IMR-90 (cell line): ENCODE measurements around the gene CGB1. TPM values are rescaled to one million over a fixed set of nuclear protein-coding genes. Genes with fewer than 3 reads are reported as not detected.
A peak's percentile ranks its signal among the peaks of the same experiment; 100 is the strongest.

Source experiments
- ATAC-seq: fragments of 200-7000 bp; cut with Tn5 transposase; 2 replicates; pipeline ENCODE4 v1.9.1; 2020; ENCODE audit warnings: low read depth, mild to moderate bottlenecking, moderate library complexity
- BruUV-seq: library from RNA; stranded (reverse); fragments of 400-500 nt; replicated peaks from 2 replicates; lab custom pipeline; 2021; lab: Mats Ljungman, UMichigan
- CTCF ChIA-PET: fragments of 300-600 bp; formaldehyde crosslinking; extraction: SDS; loops from one replicate; lab custom pipeline; 2021; ENCODE audit warnings: antibody characterized with exemption; lab: Yijun Ruan, JAX
- POLR2A ChIA-PET: fragments of 300-600 bp; sonication (Branson Sonifier 250); formaldehyde crosslinking; loops from one replicate; lab custom pipeline; 2022; ENCODE audit warnings: antibody characterized with exemption; ENCODE audit not compliant: unreplicated experiment; lab: Charles Lee
- DNase-seq: peaks from one replicate; pipeline ENCODE4 v3.0.0; 2013
- H2AFZ ChIP-seq: replicated peaks from 2 replicates; pipeline ENCODE3; 2013; ENCODE audit warnings: low read length, mild to moderate bottlenecking; ENCODE audit not compliant: poor library complexity
- H2AK5ac ChIP-seq: 2 replicates; pipeline ENCODE4 v1.6.1; 2013; ENCODE audit warnings: low read depth, low read length, inconsistent platforms
- H2AK9ac ChIP-seq: replicated peaks from 2 replicates; pipeline ENCODE3; 2013; ENCODE audit warnings: mild to moderate bottlenecking, low read depth, low read length, moderate library complexity; ENCODE audit not compliant: poor library complexity
- H2BK120ac ChIP-seq: 2 replicates; pipeline ENCODE4 v1.6.1; 2013; ENCODE audit warnings: low read depth, low read length, inconsistent platforms
- H2BK15ac ChIP-seq: 3 replicates; pipeline ENCODE4 v1.6.1; 2013; ENCODE audit warnings: low read depth, low read length, inconsistent platforms
- H2BK20ac ChIP-seq: 2 replicates; pipeline ENCODE4 v1.6.1; 2013; ENCODE audit warnings: low read depth, mild to moderate bottlenecking, inconsistent platforms, low read length, moderate library complexity
- H2BK5ac ChIP-seq: 2 replicates; pipeline ENCODE4 v1.6.1; 2013; ENCODE audit warnings: mild to moderate bottlenecking, low read depth, low read length, inconsistent platforms; ENCODE audit not compliant: poor library complexity, severe bottlenecking
- H3K14ac ChIP-seq: replicated peaks from 2 replicates; pipeline ENCODE4 v1.6.1; 2013; ENCODE audit warnings: low read depth, low read length, inconsistent platforms
- H3K18ac ChIP-seq: 2 replicates; pipeline ENCODE4 v1.6.1; 2013; ENCODE audit warnings: low read depth, low read length, control low read depth
- H3K23ac ChIP-seq: 2 replicates; pipeline ENCODE4 v1.6.1; 2013; ENCODE audit warnings: low read depth, low read length, inconsistent platforms
- H3K27ac ChIP-seq: 2 replicates; pipeline ENCODE4 v1.5.1; 2013; ENCODE audit warnings: mild to moderate bottlenecking, control low read depth, low read length; ENCODE audit not compliant: insufficient read depth
- H3K27me3 ChIP-seq: 2 replicates; pipeline ENCODE4 v1.6.1; 2013; ENCODE audit warnings: low read length; ENCODE audit not compliant: control insufficient read depth, insufficient read depth
- H3K36me3 ChIP-seq: 2 replicates; pipeline ENCODE4 v1.6.1; 2013; ENCODE audit warnings: low read length, mixed read lengths; ENCODE audit not compliant: control insufficient read depth, insufficient read depth
- H3K4ac ChIP-seq: 2 replicates; pipeline ENCODE4 v1.6.1; 2013; ENCODE audit warnings: low read depth, low read length, inconsistent platforms
- H3K4me1 ChIP-seq: 2 replicates; pipeline ENCODE4 v1.6.1; 2013; ENCODE audit warnings: low read length, mixed read lengths; ENCODE audit not compliant: control insufficient read depth, insufficient read depth
- H3K4me2 ChIP-seq: 2 replicates; pipeline ENCODE4 v1.6.1; 2013; ENCODE audit warnings: low read depth, mild to moderate bottlenecking, control low read depth, low read length, moderate library complexity
- H3K4me3 ChIP-seq: 2 replicates; pipeline ENCODE4 v1.5.1; 2013; ENCODE audit warnings: low read depth, mild to moderate bottlenecking, control low read depth, low read length, moderate library complexity; ENCODE audit not compliant: insufficient read depth
- H3K56ac ChIP-seq: 2 replicates; pipeline ENCODE4 v1.6.1; 2013; ENCODE audit warnings: low read length, inconsistent platforms; ENCODE audit not compliant: insufficient read depth; ENCODE audit errors: extremely low read depth
- H3K79me1 ChIP-seq, 2 experiments: 2 replicates each; pipeline ENCODE4 v1.6.1; 2013; ENCODE audit warnings: low read length in 2 of 2, inconsistent platforms in 1 of 2, low read depth in 1 of 2
- H3K9ac ChIP-seq: 2 replicates; pipeline ENCODE4 v1.6.1; 2013; ENCODE audit warnings: low read depth, low read length, control low read depth
- H3K9me1 ChIP-seq: 2 replicates; pipeline ENCODE4 v1.6.1; 2013; ENCODE audit warnings: low read length, inconsistent platforms; ENCODE audit not compliant: insufficient read depth
- H3K9me3 ChIP-seq: 2 replicates; pipeline ENCODE4 v1.6.1; 2013; ENCODE audit warnings: low read length; ENCODE audit not compliant: control insufficient read depth, insufficient read depth
- H4K20me1 ChIP-seq: 2 replicates; pipeline ENCODE4 v1.6.1; 2013; ENCODE audit warnings: low read length, inconsistent platforms; ENCODE audit not compliant: insufficient read depth
- H4K5ac ChIP-seq: 2 replicates; pipeline ENCODE4 v1.6.1; 2013; ENCODE audit warnings: mild to moderate bottlenecking, low read depth, low read length, control low read depth
- H4K8ac ChIP-seq, 2 experiments: 2 replicates each; pipeline ENCODE4 v1.6.1; 2013; ENCODE audit warnings: low read depth in 2 of 2, low read length in 2 of 2, control low read depth in 1 of 2, inconsistent platforms in 1 of 2
- H4K91ac ChIP-seq: 2 replicates; pipeline ENCODE4 v1.6.1; 2013; ENCODE audit warnings: low read depth, low read length, inconsistent platforms; ENCODE audit not compliant: insufficient read depth
- CHD1 ChIP-seq: IDR thresholded peaks from 2 replicates; pipeline ENCODE4 v1.6.1; 2012; ENCODE audit warnings: low read depth, low read length, improper control_type of control experiment
- FOS ChIP-seq: fragments of 150-350 bp; IDR thresholded peaks from 2 replicates; pipeline ENCODE4 v1.6.1; 2016; ENCODE audit warnings: low read depth, low read length
- MAFK ChIP-seq: IDR thresholded peaks from 2 replicates; pipeline ENCODE4 v1.6.1; 2012; ENCODE audit warnings: low read depth, low read length, improper control_type of control experiment
- SMC3 ChIP-seq: fragments of 150-350 bp; IDR thresholded peaks from 2 replicates; pipeline ENCODE4 v1.6.1; 2016; ENCODE audit warnings: low read depth, mild to moderate bottlenecking, antibody characterized with exemption, low read length, moderate library complexity
- WGBS, 2 experiments: methylation state at CpG; one replicate each; pipeline versions ENCODE4 v1.1.5 to v1.1.7; 2013; ENCODE audit warnings: missing lambda C conversion rate in 2 of 2; ENCODE audit not compliant: insufficient read length in 1 of 2; ENCODE audit errors: extremely low coverage in 2 of 2; 5-methylcytosine and 5-hydroxymethylcytosine counted together
- dilution Hi-C: fragments of 300-500 bp; cut with HindIII; formaldehyde crosslinking; loops from one replicate; pipeline ENCODE4 v1.14.3; 2018; ENCODE audit warnings: low sequenced_read_pairs; ENCODE audit not compliant: unreplicated experiment
- in situ Hi-C: fragments of 300-500 bp; cut with MboI; formaldehyde crosslinking; loops from 3 replicates; pipeline ENCODE4 v1.14.3; 2019; ENCODE audit warnings: low sequenced_read_pairs, inconsistent platforms, mixed read lengths
- intact Hi-C: fragments of 100-400 bp; cut with micrococcal nuclease; formaldehyde crosslinking; loops from 2 replicates; pipeline ENCODE4 v1.10.0; 2022
- polyA plus RNA-seq, 3 experiments: library from polyadenylated mRNA; depleted of rRNA; stranded (reverse); fragments of >200 nt; gene quantifications; 2 replicates each; pipeline ENCODE4 v1.2.3, GENCODE V29; 2012; ENCODE audit warnings: low replicate concordance in 1 of 3
- total RNA-seq: library from RNA; depleted of rRNA; stranded (reverse); fragments of >200 nt; gene quantifications from 2 replicates; pipeline ENCODE4 v1.2.3, GENCODE V29; 2012
- TF ChIP-seq, protein P1 (sequence below): conservative IDR thresholded peaks from 2 replicates; pipeline ENCODE4 v1.5.1; 2012; ENCODE audit warnings: mild to moderate bottlenecking, low read depth, low read length, improper control_type of control experiment

CGB1 gene
- total and polyA plus RNA-seq, 2 of the 4 experiments (the other 2 are of a cell fraction): not detected

GRCh38 chr19:49019242-49019932 is 17.3 kb downstream of the CGB1 start:
- H3K27ac ChIP-seq: no peak overlapping the region
- no peaks in the 10 kb centered on the region for H4K20me1 ChIP-seq
- in situ Hi-C loops: no loop called here
- H3K23ac ChIP-seq: no peak overlapping the region
- H4K8ac ChIP-seq: peak overlapping the region in 1 of 2 experiments; percentile 55; a peak in 1 of 4 replicates
- no peaks in the 10 kb centered on the region; a peak in 1 of 4 replicates for H3K79me1 ChIP-seq
- dilution Hi-C loops: no loop called here
- intact Hi-C loops: no loop called here
- no peak overlapping the region for H3K56ac ChIP-seq
- no peak overlapping the region; the same call in 1 of the 2 replicates for H4K5ac ChIP-seq
- no peak overlapping the region for H2BK15ac ChIP-seq
- 0 out of 2 replicates have a peak overlapping the region, but pooled peaks have one; percentile 15 for H2BK120ac ChIP-seq
- peak overlapping the region; percentile 82 for H2AFZ ChIP-seq
- WGBS, 2 experiments: 21% methylated on average over 17 of the region's 41 CpGs; no CpG with 5 or more reads in 1 of the 2 experiments
- H4K91ac ChIP-seq: peak overlapping the region; percentile 37; the same call in 1 of the 2 replicates
- H2BK5ac ChIP-seq: no peak overlapping the region
- BruUV-seq: no TSS peak
- H3K4me3 ChIP-seq: peak overlapping the region; percentile 51
- H2AK5ac ChIP-seq: no peak overlapping the region
- H3K9me3 ChIP-seq: no peaks in the 10 kb centered on the region
- peak overlapping the region; percentile 94 for H2AK9ac ChIP-seq
- peak overlapping the region; percentile 59 for H3K4me2 ChIP-seq
- TF ChIP-seq CHD1 (no peak), MAFK (no peak), FOS (no peak), SMC3 (no peak)
- TF ChIP-seq, protein P1, sequence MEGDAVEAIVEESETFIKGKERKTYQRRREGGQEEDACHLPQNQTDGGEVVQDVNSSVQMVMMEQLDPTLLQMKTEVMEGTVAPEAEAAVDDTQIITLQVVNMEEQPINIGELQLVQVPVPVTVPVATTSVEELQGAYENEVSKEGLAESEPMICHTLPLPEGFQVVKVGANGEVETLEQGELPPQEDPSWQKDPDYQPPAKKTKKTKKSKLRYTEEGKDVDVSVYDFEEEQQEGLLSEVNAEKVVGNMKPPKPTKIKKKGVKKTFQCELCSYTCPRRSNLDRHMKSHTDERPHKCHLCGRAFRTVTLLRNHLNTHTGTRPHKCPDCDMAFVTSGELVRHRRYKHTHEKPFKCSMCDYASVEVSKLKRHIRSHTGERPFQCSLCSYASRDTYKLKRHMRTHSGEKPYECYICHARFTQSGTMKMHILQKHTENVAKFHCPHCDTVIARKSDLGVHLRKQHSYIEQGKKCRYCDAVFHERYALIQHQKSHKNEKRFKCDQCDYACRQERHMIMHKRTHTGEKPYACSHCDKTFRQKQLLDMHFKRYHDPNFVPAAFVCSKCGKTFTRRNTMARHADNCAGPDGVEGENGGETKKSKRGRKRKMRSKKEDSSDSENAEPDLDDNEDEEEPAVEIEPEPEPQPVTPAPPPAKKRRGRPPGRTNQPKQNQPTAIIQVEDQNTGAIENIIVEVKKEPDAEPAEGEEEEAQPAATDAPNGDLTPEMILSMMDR: peak; percentile 27
- no peak overlapping the region for H3K4ac ChIP-seq
- H3K14ac ChIP-seq: no peak overlapping the region
- H2BK20ac ChIP-seq: no peak overlapping the region
- CTCF ChIA-PET: interaction anchor here (1.6 kb wide), 1 partner anchor 20 kb away, joined by 3 read pairs; no protein-coding TSS in a partner anchor
- H3K4me1 ChIP-seq: peaks cover 5% of the 10 kb centered on the region; the same call in 1 of the 2 replicates
- POLR2A ChIA-PET: no interaction called here
- H3K9ac ChIP-seq: no peak overlapping the region
- peak; percentile 17 for DNase-seq
- peaks cover 2% of the 10 kb centered on the region; the same call in 1 of the 2 replicates for H3K27me3 ChIP-seq
- ATAC-seq: peak; percentile 30
- 0 out of 2 replicates have a peak, but pooled peaks cover 3% of the 10 kb centered on the region for H3K9me1 ChIP-seq
- H3K18ac ChIP-seq: no peak overlapping the region
- H3K36me3 ChIP-seq: peaks cover 17% of the 10 kb centered on the region
